HG03280 (cell line): ENCODE results near the gene ANAPC16.
"Not testable (repeated sequence)": the region's sequence is repeated elsewhere in the genome, so short reads cannot be mapped to it uniquely, and the experiment has no call there.

ENCODE experiments used
- ATAC-seq: cut with Tn5 transposase; IDR thresholded peaks from one replicate; pipeline ENCODE4 v1.9.1; 2021; ENCODE audit warnings: mild to moderate bottlenecking, moderate library complexity; ENCODE audit not compliant: unreplicated experiment

The ANAPC16 gene

GRCh38 chr10:72215611-72216549 is at the start of gene ANAPC16, which contains the start of gene ASCC1:
Gene ANAPC16 (plus strand): TSS chr10:72216012. CDS start chr10:72223915, 7,903 bp downstream.
Gene ASCC1 (minus strand): TSS chr10:72216276. CDS start chr10:72213298, 2,978 bp downstream.
- ATAC-seq = peak; percentile 87

GRCh38 chr10:72167118-72167517 is 48.7 kb upstream of the ANAPC16 start:
- no peak for ATAC-seq

- ATAC-seq = no peak
Measured at GRCh38 chr10:72170263-72170662, 45.5 kb upstream of the ANAPC16 start.

GRCh38 chr10:72170733-72171132 is 45.1 kb upstream of the ANAPC16 start:
- no peak for ATAC-seq

GRCh38 chr10:72171175-72171630 is 44.6 kb upstream of the ANAPC16 start:
- ATAC-seq = no peak

GRCh38 chr10:72173262-72173618 is 42.6 kb upstream of the ANAPC16 start:
- no peak for ATAC-seq

- peak; percentile 44 for ATAC-seq
Measured at GRCh38 chr10:72173619-72174296, 42.1 kb upstream of the ANAPC16 start.

GRCh38 chr10:72174297-72174662 is 41.5 kb upstream of the ANAPC16 start:
- no peak for ATAC-seq

- no peak for ATAC-seq
Measured at GRCh38 chr10:72175149-72175548, 40.7 kb upstream of the ANAPC16 start.

GRCh38 chr10:72176701-72177100 is 39.1 kb upstream of the ANAPC16 start:
- ATAC-seq = no peak

GRCh38 chr10:72177454-72177853 is 38.4 kb upstream of the ANAPC16 start:
- no peak for ATAC-seq

GRCh38 chr10:72184156-72184555 is 31.7 kb upstream of the ANAPC16 start:
- no peak for ATAC-seq

- no peak for ATAC-seq
Measured at GRCh38 chr10:72186258-72186981, 29.4 kb upstream of the ANAPC16 start.

- ATAC-seq = no peak
Measured at GRCh38 chr10:72186982-72187330, 28.9 kb upstream of the ANAPC16 start.

GRCh38 chr10:72194949-72195348 is 20.9 kb upstream of the ANAPC16 start:
- ATAC-seq = no peak

GRCh38 chr10:72200883-72201282 is 14.9 kb upstream of the ANAPC16 start:
- ATAC-seq = no peak

- ATAC-seq = no peak
Measured at GRCh38 chr10:72201293-72201692, 14.5 kb upstream of the ANAPC16 start.

- ATAC-seq = no peak
Measured at GRCh38 chr10:72204296-72204695, 11.5 kb upstream of the ANAPC16 start.

GRCh38 chr10:72204724-72205123 is 11.1 kb upstream of the ANAPC16 start:
- ATAC-seq = no peak

GRCh38 chr10:72206511-72207229 is 9.1 kb upstream of the ANAPC16 start:
- ATAC-seq = no peak

- ATAC-seq = not testable (repeated sequence)
Measured at GRCh38 chr10:72208526-72208925, 7.3 kb upstream of the ANAPC16 start.
